Measurements from ENCODE around the gene CNTN5.
"Not testable (repeated sequence)": the region's sequence is repeated elsewhere in the genome, so short reads cannot be mapped to it uniquely, and the experiment has no call there.

CNTN5 gene

DNA sequence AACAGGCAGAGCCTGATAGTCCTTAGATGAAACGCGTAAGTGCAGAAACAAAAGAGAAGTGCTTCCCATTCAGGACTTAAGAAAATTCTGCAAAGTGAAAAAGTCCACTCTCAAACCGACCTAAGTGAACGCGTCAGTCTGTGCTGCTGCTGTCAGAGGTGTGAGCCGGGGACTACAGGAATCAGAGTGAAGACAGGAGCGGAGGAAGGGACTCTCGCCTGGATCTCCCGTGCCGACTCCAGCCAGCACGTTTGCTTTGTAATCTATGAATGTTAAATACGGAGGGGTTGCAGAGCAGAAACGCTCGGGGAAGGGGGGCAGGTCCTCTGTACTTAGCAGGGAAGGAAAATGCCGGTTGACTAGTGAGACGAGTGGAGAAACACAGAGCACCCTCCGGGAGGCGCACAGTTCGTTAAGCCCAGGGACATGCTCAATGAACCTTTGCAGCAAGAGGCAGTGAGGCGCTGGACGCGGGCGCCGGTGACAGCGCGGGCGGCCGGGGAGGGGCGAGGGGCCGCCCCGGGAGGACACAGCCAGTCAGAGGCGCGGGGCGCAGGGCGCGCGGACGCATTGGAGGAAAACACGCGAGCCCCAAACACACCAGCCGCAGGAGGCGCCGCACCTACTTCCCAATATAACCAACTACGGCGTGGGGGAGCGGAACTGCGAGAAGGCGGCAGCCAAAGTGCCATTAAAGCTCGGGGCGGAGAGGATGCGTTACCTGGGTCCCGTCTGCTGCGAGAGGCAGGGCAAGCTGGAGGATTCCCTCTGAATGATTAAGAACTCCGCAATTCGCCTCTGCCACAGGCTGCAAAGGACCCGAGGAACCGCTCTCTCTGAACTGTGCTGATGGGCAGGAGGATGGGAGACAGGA is at the start of gene CNTN5:
Gene CNTN5, plus strand, starts transcription at position 598 of the 874 bp plus-strand sequence.
- peak; percentile 55 for DNase-seq
- in situ Hi-C loops (cut with MboI; ENCODE audit: low pct_unique_long_range_greater_than_20kb, low sequenced_read_pairs): no loop called here

DNA sequence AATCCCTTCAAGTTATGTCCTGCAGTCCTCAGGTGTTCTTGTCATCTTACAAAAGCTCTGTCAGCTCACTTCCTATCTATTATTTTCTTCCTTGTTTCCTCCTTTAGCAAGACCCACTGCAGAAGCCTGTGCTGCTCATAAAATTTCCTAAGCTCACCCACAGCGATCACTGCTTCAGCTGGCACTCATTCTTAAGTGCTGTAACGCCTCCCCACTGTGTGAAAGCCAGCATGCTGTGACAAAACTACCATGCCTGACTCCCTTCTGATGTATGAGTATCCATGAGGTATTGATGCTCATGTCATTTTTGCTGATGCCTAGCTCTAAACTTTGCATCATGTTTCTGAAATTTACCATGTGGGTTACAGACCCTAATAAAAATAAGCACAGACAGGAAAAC is 41.5 kb upstream of the CNTN5 start:
- DNase-seq: no peak
- in situ Hi-C loops (cut with MboI; ENCODE audit: low pct_unique_long_range_greater_than_20kb, low sequenced_read_pairs): no loop called here

DNA sequence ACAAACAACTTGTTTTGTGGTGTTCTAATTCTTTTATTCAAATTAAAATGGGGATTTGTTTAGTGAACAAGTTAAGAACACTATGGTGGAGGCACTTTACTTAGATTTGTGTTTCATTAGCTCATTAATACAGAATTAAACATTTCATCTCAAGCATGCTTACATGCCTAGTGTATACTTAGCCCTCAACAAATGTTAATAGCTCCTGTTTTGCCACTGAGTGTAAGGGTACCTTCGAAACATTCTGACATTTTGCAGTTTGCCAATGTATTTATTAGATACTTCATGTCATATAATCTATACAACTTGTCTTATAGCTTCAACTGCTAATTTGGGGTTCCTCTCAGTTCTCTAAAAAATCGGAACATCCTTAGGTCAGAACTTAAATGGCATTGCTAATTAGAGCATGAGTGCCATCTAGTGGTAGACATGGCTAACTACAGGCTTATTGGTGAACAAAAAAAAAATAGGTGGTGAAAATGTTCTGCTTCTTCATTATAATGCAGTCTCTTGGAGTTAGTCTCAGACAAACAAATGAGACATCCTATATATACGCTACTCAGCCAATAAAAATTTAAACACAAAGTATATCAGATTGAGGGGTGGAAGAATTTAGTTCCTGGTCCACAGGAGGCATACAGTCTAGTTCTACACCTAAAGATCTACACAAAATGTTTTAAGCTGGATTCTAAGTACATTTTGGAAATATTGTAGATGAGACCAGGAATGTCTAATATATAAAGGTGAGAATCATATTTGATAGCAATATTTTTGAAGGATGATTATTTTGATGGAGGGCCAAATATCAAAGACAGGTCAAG is 4.9 kb upstream of the CNTN5 start:
- in situ Hi-C loops (cut with MboI; ENCODE audit: low pct_unique_long_range_greater_than_20kb, low sequenced_read_pairs): no loop called here
- DNase-seq: peak; percentile 67

DNA sequence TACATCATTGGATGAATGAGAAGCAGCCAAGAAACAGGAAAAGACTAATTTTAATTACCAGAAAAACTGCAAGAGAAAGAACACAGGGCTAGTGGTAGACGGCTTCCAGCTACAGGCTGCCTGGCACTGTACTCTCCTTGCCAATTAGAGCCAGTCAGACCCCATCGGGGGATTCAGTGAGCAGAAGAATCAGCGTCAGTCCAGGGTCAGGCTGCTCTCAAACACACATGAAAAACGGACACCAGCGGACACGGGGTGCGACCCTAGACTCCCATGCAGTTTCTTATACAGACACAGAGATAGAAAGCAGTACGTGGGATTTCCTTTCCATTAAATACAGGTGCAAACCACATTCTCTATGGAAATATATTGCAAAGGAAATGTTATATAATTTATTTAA is 1.1 kb upstream of the CNTN5 start:
- in situ Hi-C loops (cut with MboI; ENCODE audit: low pct_unique_long_range_greater_than_20kb, low sequenced_read_pairs): no loop called here
- DNase-seq: no peak

DNA sequence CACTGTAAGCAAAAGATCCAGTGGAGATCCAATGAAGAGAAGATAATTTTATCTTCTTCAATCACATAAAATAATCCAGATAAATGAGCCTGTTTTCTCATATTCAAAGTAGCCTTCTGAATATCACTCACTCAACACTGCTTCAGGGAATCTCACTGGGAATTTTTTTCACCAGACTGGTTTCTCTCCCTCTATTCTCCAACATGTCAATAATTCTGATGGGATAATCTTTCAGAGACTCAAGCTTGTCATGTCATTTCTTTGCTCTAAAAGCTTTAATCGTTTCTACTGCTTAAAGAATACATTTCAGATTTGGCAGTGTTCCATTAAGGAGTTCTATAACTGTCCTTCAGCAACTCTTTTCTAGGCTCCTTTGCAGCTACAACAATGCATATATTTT is 16.3 kb downstream of the CNTN5 start:
- in situ Hi-C loops (cut with MboI; ENCODE audit: low pct_unique_long_range_greater_than_20kb, low sequenced_read_pairs): no loop called here
- DNase-seq: no peak

DNA sequence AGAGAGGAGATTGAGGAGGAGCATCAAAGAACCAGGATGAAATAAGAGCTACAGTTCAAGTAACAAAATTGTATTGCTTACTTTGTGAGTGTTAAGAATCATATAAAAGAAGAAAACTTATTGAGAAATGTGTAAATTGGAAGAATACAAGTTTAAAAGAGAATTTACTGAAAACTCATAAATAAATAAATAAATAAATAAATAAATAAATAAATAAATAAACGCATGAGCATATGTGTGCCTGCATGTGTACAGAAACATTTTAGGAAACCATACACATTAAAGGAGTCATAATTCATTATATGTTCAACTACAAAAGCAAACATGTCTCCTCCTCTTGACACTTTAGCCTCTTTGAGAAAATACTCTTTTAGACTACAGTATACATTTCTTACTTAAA is 42.6 kb downstream of the CNTN5 start:
- DNase-seq: no peak
- in situ Hi-C loops (cut with MboI; ENCODE audit: low pct_unique_long_range_greater_than_20kb, low sequenced_read_pairs): no loop called here

DNA sequence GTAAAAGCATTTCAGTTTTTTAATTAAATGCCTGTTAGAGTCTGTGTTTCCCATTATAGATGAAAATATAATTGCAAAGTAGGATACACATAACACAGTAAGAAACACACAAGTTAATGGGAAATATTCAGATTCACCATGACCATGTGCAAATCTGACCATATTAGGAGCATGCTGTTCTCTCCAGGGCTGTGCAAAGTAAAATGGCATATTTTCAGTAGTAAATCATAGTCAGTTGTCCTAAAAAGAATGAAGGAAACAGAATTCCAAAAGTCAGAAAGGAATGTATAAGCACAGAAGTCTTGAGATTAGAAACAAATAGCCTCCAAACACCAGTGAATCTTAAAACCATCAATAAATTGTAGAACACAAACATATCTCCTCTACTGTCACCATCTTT is 44.4 kb downstream of the CNTN5 start:
- DNase-seq: no peak
- in situ Hi-C loops (cut with MboI; ENCODE audit: low pct_unique_long_range_greater_than_20kb, low sequenced_read_pairs): no loop called here

DNA sequence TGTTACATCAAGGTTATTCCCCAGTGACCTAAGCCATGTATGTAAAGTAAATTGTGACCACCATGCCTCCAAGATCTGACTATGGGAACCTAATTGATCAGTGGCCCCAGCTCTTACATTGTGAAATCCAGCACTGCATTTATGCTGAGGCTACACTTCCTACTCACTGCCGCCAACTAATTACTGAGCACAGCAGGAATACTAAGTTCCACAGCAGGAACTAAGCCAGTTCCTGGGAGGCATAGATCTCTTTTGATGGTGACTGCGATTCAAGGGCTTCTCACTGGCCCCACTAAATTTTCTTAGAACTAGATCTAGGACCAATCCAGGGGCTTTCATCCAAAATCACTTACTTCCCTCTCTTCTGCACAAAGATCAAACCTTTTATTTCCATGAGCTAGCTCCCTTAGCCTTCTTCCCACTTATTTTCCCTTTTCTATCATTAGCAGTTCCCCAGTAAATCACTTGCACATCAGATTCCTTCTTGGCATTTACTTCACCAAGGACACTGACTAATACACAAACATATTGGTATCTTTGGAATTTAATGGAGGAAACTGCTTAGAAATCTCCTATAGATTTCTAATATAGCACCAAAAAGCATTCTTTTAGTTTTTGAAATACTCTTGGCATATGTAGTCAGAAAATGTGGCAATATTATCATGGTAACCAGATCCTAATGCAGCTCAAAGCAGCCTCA is 46.0 kb downstream of the CNTN5 start:
- in situ Hi-C loops (cut with MboI; ENCODE audit: low pct_unique_long_range_greater_than_20kb, low sequenced_read_pairs): no loop called here
- no peak for DNase-seq

DNA sequence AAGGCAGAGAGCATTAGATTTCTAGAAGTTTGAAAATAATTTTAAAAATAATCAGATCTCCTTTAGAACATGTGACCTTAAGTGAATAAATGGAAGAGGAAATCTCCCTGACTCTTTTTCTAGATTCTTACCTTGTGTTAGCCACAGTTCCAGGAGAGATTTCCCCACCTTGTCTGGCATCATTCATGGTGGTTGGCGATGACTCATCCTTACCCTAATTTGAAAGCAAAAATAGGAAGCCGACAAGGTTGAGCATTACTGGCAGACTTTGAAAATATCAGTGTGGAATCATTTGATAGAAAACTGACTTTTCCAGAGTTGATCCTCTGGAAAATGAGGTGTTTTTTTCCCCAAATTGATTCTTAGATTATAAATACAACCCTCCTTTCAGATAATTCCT is 48.1 kb downstream of the CNTN5 start:
- DNase-seq: no peak
- in situ Hi-C loops (cut with MboI; ENCODE audit: low pct_unique_long_range_greater_than_20kb, low sequenced_read_pairs): no loop called here

DNA sequence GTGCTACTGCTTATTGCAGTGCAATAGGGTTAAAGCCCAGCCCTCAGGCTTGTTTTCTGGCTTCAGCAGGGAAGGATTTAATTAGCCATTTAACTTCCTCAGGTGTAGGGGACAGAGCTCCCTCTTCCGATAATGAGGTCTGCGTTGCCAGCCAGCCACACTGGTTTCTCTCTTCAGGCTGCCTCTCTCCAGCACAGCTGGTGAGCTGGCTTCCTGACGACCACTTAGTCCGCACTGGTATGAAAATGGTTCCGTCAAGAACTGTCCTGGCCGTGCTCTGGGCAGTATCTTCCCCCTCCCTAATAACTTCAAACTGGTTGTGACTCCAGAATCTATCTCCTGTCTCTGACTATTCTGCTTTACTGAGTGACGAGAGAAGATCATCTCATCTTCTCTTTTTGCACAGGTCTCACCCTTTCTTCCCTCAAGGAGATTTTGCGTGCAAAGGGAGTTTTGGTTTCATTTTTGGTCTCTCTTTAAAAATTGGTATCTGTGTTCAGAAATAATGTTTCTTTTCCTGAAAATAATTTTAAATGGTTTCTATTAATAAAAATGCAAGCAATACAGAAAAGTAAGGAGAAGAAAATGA is 49.2 kb downstream of the CNTN5 start:
- DNase-seq: peak; percentile 22
- in situ Hi-C loops (cut with MboI; ENCODE audit: low pct_unique_long_range_greater_than_20kb, low sequenced_read_pairs): no loop called here

DNA sequence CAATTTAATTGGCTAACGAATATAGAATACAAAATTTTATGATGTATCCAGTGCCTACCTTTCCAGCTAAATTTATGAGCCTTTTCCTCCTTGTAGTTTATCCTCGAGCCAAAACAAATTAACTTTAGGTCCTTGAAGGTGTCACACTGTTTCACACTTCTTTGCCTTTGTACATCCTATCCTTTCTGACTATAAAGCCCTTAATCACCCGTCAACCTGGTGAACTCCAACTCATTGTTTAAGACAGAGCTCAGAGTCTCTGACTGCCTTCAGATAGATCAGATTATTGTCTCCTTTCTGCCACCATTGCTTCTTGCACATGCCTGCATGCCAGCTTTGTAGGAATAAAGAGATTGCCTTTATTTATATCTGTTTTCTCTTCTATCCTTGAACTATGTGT is 58.8 kb downstream of the CNTN5 start:
- in situ Hi-C loops (cut with MboI; ENCODE audit: low pct_unique_long_range_greater_than_20kb, low sequenced_read_pairs): no loop called here
- no peak for DNase-seq

DNA sequence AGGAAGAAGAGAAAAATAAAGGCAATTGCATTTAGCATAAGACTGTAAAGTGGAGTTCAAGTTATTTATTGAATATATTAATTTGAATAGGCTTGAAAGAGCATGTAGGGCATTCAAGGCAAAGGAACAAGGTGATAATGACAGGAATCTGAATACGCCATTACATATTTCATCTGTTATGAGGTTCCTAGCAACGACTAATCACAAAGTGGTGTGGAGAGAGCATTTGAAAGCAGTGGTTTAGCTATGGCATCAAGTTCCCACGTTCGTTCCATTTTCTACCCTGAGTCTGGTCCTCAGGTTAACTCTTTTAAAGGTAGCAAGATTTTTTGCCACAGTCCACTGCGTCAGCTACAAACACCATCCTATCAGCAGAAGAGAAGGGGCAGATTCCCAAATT is 59.4 kb downstream of the CNTN5 start:
- no peak for DNase-seq
- in situ Hi-C loops (cut with MboI; ENCODE audit: low pct_unique_long_range_greater_than_20kb, low sequenced_read_pairs): no loop called here

DNA sequence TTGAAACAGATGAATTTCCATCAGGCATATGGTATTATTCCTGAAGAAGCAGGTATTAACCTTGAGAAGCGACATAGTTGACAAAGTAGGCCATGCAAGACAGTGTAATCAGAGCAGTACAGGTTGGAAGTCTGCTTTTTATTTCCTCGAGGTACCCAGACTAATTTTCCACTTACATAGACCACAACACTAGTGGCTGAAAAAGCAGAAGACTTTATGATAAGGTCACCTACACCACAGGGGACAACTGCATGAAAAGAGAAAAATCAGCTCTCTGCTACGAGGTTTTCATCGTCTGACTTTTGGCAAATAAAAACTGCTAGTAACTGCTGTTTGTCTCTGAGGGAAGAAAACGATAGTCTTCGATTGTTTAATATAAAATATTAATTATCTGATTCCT is 77.5 kb downstream of the CNTN5 start:
- DNase-seq: no peak
- in situ Hi-C loops (cut with MboI; ENCODE audit: low pct_unique_long_range_greater_than_20kb, low sequenced_read_pairs): no loop called here

DNA sequence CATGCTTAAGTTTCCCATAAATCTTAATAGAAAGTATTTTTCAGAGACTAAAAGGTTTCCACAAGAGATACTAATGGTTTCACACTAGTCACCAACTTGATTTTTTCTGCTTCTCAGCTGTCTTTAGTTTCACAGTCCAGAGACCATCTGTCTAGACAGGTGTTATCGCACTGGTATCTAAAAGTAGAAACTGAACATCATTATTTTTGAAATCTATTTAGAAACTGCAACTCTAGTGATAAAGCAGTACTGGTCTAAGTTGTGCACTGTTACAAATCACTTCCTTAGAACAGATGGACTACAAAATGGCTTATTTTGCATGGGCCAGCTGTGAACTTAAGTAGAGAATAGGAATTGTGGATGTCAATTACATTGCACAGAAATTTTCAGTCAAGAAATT is 78.0 kb downstream of the CNTN5 start:
- in situ Hi-C loops (cut with MboI; ENCODE audit: low pct_unique_long_range_greater_than_20kb, low sequenced_read_pairs): no loop called here

DNA sequence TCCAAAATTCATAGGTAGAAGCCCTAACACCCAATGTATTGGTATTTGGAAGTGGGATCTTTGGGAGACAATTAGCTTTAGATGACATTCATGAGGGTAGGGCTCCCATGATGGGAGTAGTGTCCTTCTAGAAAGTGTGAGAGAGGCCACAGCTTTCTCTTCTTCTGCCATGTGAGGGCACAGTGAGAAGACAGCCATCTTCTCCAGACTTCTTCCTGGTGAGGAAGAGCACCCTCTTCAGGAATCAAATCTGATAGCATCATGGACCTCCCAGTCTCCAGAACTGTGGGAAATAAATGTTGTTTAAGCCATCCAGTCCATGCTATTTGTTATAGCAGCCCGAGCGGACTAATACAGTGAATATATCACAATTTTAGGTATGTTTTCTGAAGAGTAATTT is 96.9 kb downstream of the CNTN5 start:
- no peak for DNase-seq
- in situ Hi-C loops (cut with MboI; ENCODE audit: low pct_unique_long_range_greater_than_20kb, low sequenced_read_pairs): no loop called here

More for the DNA sequence above, 78.0 kb downstream of the CNTN5 start:
- DNase-seq: no peak

DNA sequence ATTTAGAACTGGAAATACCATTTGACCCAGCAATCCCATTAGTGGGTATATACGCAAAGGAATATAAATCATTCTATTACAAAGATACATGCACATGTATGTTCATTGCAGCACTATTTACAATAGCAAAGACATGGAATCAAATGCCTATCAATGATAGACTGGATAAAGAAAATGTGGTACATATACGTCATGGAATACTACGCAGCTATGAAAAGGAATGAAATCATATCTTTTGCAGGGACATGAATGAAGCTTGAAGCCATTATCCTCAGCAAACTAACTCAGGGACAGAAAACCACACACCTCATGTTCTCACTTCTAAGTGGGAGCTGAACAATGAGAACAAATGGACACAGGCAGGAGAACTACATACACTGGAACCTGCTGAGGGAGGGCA is 113.1 kb downstream of the CNTN5 start:
- DNase-seq; in situ Hi-C loops (cut with MboI; ENCODE audit: low pct_unique_long_range_greater_than_20kb, low sequenced_read_pairs): not testable (repeated sequence)

DNA sequence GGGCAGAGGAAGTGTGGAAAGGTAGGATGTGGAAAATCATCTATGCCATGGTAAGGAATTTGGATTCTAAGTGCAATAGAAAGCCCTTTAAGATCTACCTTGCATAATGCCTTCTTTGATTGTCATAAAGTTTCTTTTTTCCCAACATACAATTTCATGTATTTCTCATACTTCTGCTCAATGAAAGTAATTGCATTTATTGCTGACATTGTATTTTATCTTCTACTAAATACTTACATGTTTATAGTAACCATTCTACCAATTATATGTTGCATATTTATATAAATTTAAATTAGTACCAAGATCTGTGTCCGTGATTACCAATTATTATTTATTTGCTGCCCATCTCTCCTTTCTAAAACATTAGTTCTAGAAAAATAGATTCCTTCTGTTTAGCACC is 114.8 kb downstream of the CNTN5 start:
- no peak for DNase-seq
- in situ Hi-C loops (cut with MboI; ENCODE audit: low pct_unique_long_range_greater_than_20kb, low sequenced_read_pairs): no loop called here

DNA sequence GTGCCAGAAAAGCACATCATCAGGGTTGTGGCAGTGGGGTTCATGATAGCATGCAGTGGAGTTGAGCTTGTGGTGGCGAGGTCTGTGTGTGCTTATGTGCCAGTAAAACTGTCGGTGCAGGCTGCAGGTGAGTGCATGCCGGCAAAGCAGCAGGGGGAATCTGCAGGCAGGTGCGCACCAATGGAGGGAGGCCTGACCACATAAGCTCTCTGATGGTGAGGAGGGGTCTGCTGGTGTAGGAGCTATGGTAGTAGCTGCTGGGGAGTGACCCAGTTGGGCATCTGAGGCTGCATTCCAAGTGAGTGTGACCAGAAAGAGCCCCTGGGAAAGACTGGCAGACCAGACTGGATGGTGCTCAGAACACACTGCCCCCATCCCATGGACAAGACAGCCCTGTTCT is 121.5 kb downstream of the CNTN5 start:
- DNase-seq: no peak
- in situ Hi-C loops (cut with MboI; ENCODE audit: low pct_unique_long_range_greater_than_20kb, low sequenced_read_pairs): no loop called here

DNA sequence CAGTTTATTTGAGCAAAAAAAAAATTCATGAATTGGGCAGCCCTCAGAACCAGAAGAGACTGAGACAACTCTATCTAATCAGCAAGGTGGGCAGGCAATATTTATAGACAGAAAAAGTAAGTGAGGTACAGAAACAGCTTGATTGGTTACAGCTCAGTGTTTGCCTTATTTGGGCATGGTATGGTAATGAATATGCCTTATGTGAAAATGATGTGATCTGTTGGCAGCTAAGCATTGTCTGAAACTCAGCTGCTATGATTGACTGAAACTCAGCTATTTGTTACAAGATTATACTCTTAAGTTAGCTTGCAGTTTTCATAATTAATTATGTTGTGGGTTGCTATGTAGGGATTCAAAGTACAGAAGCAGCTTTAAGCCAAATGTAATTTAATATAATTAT is 127.6 kb downstream of the CNTN5 start:
- DNase-seq: no peak
- in situ Hi-C loops (cut with MboI; ENCODE audit: low pct_unique_long_range_greater_than_20kb, low sequenced_read_pairs): no loop called here

DNA sequence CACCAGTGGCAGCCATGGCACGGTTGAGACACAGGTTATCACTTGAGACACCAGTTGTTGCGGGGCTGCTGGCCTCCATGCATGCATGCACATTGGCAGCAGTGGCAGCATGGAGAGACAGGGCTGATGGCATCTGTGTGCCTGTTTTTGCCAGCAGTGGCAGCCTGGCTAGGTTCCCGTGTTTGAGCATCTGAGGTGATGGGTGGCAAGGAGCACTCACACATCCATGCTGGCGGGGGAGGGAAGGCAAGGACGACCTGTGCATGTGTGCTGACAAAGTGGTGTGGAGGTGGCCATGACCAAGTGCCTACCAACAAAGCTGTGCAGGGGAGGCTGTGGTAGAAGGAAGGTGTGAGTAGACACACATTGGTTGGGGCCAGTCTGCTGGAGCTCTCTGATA is 133.5 kb downstream of the CNTN5 start:
- DNase-seq: no peak
- in situ Hi-C loops (cut with MboI; ENCODE audit: low pct_unique_long_range_greater_than_20kb, low sequenced_read_pairs): no loop called here

Data from KBM-7 (cell line).